Smooth muscle cell (in vitro differentiated cells): Measurements from ENCODE around the gene YIF1A. TPM values are rescaled to one million over a fixed set of nuclear protein-coding genes. Genes with fewer than 3 reads are reported as not detected.
A peak's percentile ranks its signal among the peaks of the same experiment; 100 is the strongest.

Experiments used
- DNase-seq: peaks from one replicate; lab custom pipeline; 2025; ENCODE audit not compliant: unreplicated experiment; lab: John Stamatoyannopoulos, UW
- H2AFZ ChIP-seq: fragments of 200-600 bp; sonication (generic); 2 replicates; pipeline ENCODE4 v1.6.0; 2016; ENCODE audit warnings: antibody characterized with exemption, low read depth, mild to moderate bottlenecking
- H3F3A ChIP-seq: fragments of 200-600 bp; sonication (generic); 2 replicates; pipeline ENCODE4 v1.6.0; 2017; ENCODE audit warnings: antibody characterized with exemption, low read depth
- H3K27ac ChIP-seq: fragments of 200-600 bp; sonication (generic); 2 replicates; pipeline ENCODE4 v1.5.1; 2016; ENCODE audit warnings: low read depth, mild to moderate bottlenecking
- H3K27me3 ChIP-seq: fragments of 200-600 bp; sonication (generic); 2 replicates; pipeline ENCODE4 v1.6.1; 2016; ENCODE audit warnings: low read depth, mild to moderate bottlenecking
- H3K36me3 ChIP-seq: fragments of 200-600 bp; sonication (generic); 2 replicates; pipeline ENCODE4 v1.5.1; 2016; ENCODE audit warnings: low read depth
- H3K4me1 ChIP-seq: fragments of 200-600 bp; sonication (generic); 2 replicates; pipeline ENCODE4 v1.5.1; 2016; ENCODE audit warnings: low read depth
- H3K4me2 ChIP-seq: fragments of 200-600 bp; sonication (generic); 2 replicates; pipeline ENCODE4 v1.6.0; 2016; ENCODE audit warnings: mild to moderate bottlenecking
- H3K4me3 ChIP-seq: fragments of 200-600 bp; sonication (generic); 2 replicates; pipeline ENCODE4 v1.5.1; 2016; ENCODE audit warnings: mild to moderate bottlenecking
- H3K79me2 ChIP-seq: fragments of 200-600 bp; sonication (generic); 2 replicates; pipeline ENCODE4 v1.6.0; 2016; ENCODE audit warnings: low read depth, mild to moderate bottlenecking
- H3K9ac ChIP-seq: fragments of 200-600 bp; sonication (generic); 2 replicates; pipeline ENCODE4 v1.6.0; 2016; ENCODE audit warnings: low read depth
- H3K9me3 ChIP-seq: fragments of 200-600 bp; sonication (generic); replicated peaks from 2 replicates; pipeline ENCODE4 v1.5.1; 2016; ENCODE audit warnings: low read depth
- H4K20me1 ChIP-seq: fragments of 200-600 bp; sonication (generic); 2 replicates; pipeline ENCODE4 v1.6.0; 2016; ENCODE audit warnings: low read depth
- CTCF ChIP-seq: fragments of 200-600 bp; sonication (generic); IDR thresholded peaks from 2 replicates; pipeline ENCODE4 v1.5.1; 2017; ENCODE audit warnings: borderline replicate concordance, mild to moderate bottlenecking, antibody characterized with exemption; ENCODE audit not compliant: insufficient read depth, poor library complexity, severe bottlenecking
- WGBS: methylation state at CpG from one replicate; pipeline ENCODE4 v1.1.7; 2016; ENCODE audit warnings: low lambda C conversion rate; 5-methylcytosine and 5-hydroxymethylcytosine counted together
- polyA plus RNA-seq: library from polyadenylated mRNA; unstranded; fragments of >200 nt; fragmentation: Nextera tagmentation; extraction: Ambion mirVana; gene quantifications from 2 replicates; pipeline ENCODE4 v1.2.1, GENCODE V29; 2016
- total RNA-seq: library from RNA; depleted of rRNA; stranded (reverse); fragments of >200 nt; gene quantifications from 2 replicates; pipeline ENCODE4 v1.2.3, GENCODE V29; 2014

The YIF1A gene
- total and polyA plus RNA-seq, 2 experiments from 2014 or later: 195 to 365 TPM

DNA sequence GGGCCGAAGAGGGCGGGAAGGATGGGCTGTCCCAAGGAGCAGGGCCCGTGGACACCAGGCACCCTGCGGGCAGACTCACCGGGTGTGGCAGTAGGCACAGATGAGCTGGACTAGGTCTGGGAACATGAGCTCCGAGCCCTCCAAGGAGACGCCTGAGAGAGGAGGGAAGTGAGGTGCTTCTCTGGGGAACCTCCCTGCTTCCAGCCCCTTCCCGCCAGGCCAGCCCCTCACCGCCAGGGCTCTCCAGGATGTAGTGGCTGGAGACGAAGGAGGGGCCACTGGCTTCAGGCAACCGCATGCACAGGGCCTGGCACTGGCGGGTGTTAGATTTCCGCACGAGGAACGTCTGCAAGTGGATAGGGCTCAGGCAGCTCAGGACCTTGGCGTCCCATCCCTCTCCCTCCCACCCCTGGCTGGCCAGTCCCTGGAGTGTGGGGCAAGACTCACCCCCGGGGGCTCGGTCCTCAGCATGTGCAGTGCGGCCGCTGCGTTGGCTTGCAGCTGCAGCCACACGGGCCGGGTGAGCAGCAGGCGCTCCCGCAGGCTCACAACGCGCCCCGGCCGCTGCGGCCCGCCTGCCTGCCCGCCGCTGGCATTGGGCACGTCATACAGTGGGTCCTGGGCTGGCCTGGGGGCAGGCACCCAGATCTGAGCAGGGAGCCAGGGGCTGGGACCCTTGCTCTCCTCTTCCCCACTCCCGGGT lies 46.7 kb upstream of the YIF1A start:
- H3K4me2 ChIP-seq: peak overlapping the region; percentile 89
- peaks cover 9% of the 10 kb centered on the region for H3K79me2 ChIP-seq
- H3K27ac ChIP-seq: peak overlapping the region; percentile 98
- peak overlapping the region; percentile 95 for H3K9ac ChIP-seq
- peaks cover 16% of the 10 kb centered on the region for H3F3A ChIP-seq
- H4K20me1 ChIP-seq: peaks cover 4% of the 10 kb centered on the region
- no peak for TF ChIP-seq CTCF
- H3K9me3 ChIP-seq: no peaks in the 10 kb centered on the region
- H3K27me3 ChIP-seq: no peaks in the 10 kb centered on the region
- no peak for DNase-seq
- 18% methylated on average over 35 of the region's 35 CpGs for WGBS
- H3K36me3 ChIP-seq: no peaks in the 10 kb centered on the region
- peaks cover 16% of the 10 kb centered on the region for H3K4me1 ChIP-seq
- peak overlapping the region; percentile 64 for H3K4me3 ChIP-seq
- no peak overlapping the region for H2AFZ ChIP-seq

DNA sequence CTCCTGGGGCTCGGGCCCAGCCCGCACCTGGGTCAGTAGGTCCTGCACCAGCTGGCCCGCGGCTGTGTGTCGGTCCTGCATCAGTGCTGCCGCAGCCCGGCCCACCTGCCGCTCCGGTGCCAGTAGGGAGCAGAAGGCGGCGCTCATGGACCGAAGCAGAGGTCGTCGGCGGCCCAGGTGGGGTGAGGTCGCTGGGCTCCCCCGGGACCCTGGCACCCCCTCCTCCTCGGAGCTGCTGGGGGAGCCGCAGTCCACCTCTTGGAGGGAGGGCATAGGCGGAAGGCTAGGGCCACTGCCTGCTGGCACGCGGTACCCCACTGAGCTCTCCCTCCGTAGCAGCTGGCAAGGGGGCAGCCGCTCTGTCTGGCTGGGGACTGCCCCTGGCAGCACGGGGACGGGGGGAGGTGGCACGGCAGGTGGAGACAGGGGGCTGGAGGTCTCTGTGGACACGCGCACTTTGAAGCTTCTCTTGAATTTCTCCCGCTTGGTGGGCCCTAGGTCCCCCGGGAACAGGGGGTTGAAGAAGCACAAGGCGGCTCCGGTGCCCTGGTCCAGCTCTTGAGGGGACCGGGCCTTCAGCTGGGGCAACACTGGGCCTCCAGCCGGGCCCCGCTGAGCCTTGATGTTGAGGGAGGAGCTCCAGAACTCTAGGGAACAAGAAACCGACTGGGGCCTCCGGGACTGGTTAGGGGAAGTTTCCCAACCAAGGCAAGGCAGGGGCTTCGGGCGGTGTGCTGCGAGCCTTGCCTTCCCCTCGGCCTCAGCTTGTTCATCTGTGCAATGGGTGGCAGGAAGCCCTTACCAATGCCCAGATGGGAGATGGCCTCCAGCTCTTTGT lies 45.9 kb upstream of the YIF1A start:
- H3K36me3 ChIP-seq: no peaks in the 10 kb centered on the region
- 91% methylated on average over 42 of the region's 42 CpGs for WGBS
- H3F3A ChIP-seq: peaks cover 16% of the 10 kb centered on the region
- no peak overlapping the region for H3K9ac ChIP-seq
- no peak for TF ChIP-seq CTCF
- no peaks in the 10 kb centered on the region for H3K27me3 ChIP-seq
- H3K27ac ChIP-seq: peak overlapping the region; percentile 98
- H3K79me2 ChIP-seq: peaks cover 9% of the 10 kb centered on the region
- H3K4me1 ChIP-seq: peaks cover 16% of the 10 kb centered on the region
- DNase-seq: no peak
- H3K4me3 ChIP-seq: peak overlapping the region; percentile 64
- no peak overlapping the region for H2AFZ ChIP-seq
- peak overlapping the region; percentile 89 for H3K4me2 ChIP-seq
- H4K20me1 ChIP-seq: peaks cover 4% of the 10 kb centered on the region
- H3K9me3 ChIP-seq: no peaks in the 10 kb centered on the region

DNA sequence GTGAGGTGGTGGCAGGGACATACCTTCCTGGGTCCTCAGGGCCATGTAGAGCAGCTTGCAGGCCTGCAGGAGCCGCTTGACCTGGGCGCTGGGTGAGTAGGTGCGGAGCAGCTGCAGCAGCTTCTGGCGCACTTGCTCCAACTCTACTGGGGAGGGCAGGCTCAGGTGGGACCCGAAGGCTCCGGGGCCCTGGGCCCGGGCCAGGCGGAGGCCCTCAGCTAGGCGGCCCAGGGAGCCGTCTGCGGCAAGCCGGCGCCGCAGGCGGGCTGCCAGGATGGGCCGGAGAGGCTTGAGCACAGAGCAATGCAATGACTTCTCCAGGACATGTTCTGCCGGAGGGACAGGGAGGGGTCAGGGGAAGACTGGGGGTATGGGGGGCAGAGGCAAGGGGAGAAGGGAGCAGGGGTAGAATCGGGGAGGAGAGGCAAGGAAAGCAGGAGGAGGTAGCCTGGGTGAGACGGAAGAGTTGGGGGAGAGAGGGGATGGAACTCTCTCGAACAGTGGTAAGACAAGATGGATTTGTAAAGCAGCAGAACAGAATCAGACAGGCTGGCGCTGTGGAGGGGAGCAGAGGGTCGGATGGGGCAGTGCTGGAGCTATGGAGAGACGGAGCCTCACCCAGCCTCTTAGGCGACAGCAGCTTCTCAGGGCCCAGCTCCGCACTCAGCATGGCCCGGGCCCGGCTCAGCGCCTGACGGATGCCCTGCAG lies 45.1 kb upstream of the YIF1A start:
- no peak overlapping the region for H3K4me2 ChIP-seq
- DNase-seq: no peak

More for the DNA sequence above, 45.1 kb upstream of the YIF1A start:
- Histone ChIP-seq H2AFZ (no peak overlapping the region), H3K36me3 (no peaks in the 10 kb centered on the region), H3K9me3 (no peaks in the 10 kb centered on the region), H3K27me3 (no peaks in the 10 kb centered on the region), H3K79me2 (peaks cover 9% of the 10 kb centered on the region), H3F3A (peaks cover 16% of the 10 kb centered on the region), H3K4me1 (peaks cover 16% of the 10 kb centered on the region), H3K4me3 (no peak overlapping the region), H4K20me1 (peaks cover 4% of the 10 kb centered on the region), H3K27ac (no peak overlapping the region), H3K9ac (no peak overlapping the region)
- no peak for TF ChIP-seq CTCF
- 91% methylated on average over 28 of the region's 29 CpGs for WGBS
